GM12878 (cell line): ENCODE data around the gene RAD21L1. TPM values are rescaled to one million over a fixed set of nuclear protein-coding genes. Genes with fewer than 3 reads are reported as not detected.

Source experiments
- ATAC-seq: fragments of 200-7000 bp; cut with Tn5 transposase; 3 replicates; pipeline ENCODE4 v1.9.1; 2020; ENCODE audit warnings: mild to moderate bottlenecking, moderate library complexity
- BruUV-seq: library from RNA; stranded (reverse); fragments of 400-500 nt; replicated peaks from 2 replicates; lab custom pipeline; 2021; lab: Mats Ljungman, UMichigan
- CTCF ChIA-PET: fragments of 300-600 bp; sonication (Branson Sonifier 250); formaldehyde crosslinking; extraction: SDS; loops from one replicate; lab custom pipeline; 2021; ENCODE audit warnings: inconsistent platforms; lab: Yijun Ruan, JAX
- POLR2A ChIA-PET: fragments of 350-600 bp; formaldehyde crosslinking; extraction: SDS; loops from one replicate; lab custom pipeline; 2021; ENCODE audit warnings: inconsistent platforms; lab: Charles Lee
- RAD21 ChIA-PET: fragments of 300-600 bp; sonication (Branson Sonifier 250); formaldehyde crosslinking; loops from one replicate; lab custom pipeline; 2023; ENCODE audit warnings: antibody characterized with exemption; ENCODE audit not compliant: unreplicated experiment; lab: Charles Lee
- SMC1A ChIA-PET: fragments of 300-600 bp; sonication (Branson Sonifier 250); formaldehyde crosslinking; loops from one replicate; lab custom pipeline; 2023; ENCODE audit not compliant: unreplicated experiment, uncharacterized antibody; lab: Charles Lee
- DNase-seq: peaks from one replicate; pipeline ENCODE4 v3.0.0-alpha.2; 2011; ENCODE audit warnings: low read depth, low spot score
- FAIRE-seq: peaks from 3 replicates; lab custom pipeline; 2011; peaks lifted over from hg19 to GRCh38; lab: Jason Lieb, UNC
- H2AFZ ChIP-seq: 2 replicates; pipeline ENCODE4 v1.6.0; 2011; ENCODE audit warnings: low read depth, low read length, control low read depth; ENCODE audit not compliant: control insufficient read depth
- H3K27ac ChIP-seq: 2 replicates; pipeline ENCODE4 v1.5.1; 2011; ENCODE audit warnings: control low read depth; ENCODE audit not compliant: control insufficient read depth, insufficient read depth
- H3K27me3 ChIP-seq, 2 experiments: replicated peaks in 1 of 2; 2 replicates each; pipeline versions ENCODE4 v1.6.0 to v1.6.1; 2011; ENCODE audit warnings: low read length in 1 of 2; ENCODE audit not compliant: control insufficient read depth in 2 of 2, insufficient read depth in 2 of 2
- H3K36me3 ChIP-seq, 2 experiments: 2 replicates each; pipeline ENCODE4 v1.5.1; 2011; ENCODE audit warnings: low read length in 1 of 2; ENCODE audit not compliant: control insufficient read depth in 2 of 2, insufficient read depth in 2 of 2
- H3K4me1 ChIP-seq: 2 replicates; pipeline ENCODE4 v1.6.1; 2011; ENCODE audit warnings: mild to moderate bottlenecking, low read length, moderate library complexity, mixed read lengths; ENCODE audit not compliant: control insufficient read depth, insufficient read depth
- H3K4me2 ChIP-seq: 2 replicates; pipeline ENCODE4 v1.6.0; 2011; ENCODE audit warnings: control low read depth; ENCODE audit not compliant: control insufficient read depth, insufficient read depth
- H3K4me3 ChIP-seq: fragments of 200-600 bp; sonication (generic); 2 replicates; pipeline ENCODE4 v1.5.1; 2016
- H3K79me2 ChIP-seq: 2 replicates; pipeline ENCODE4 v1.6.0; 2011; ENCODE audit warnings: low read length; ENCODE audit not compliant: control insufficient read depth, insufficient read depth
- H3K9ac ChIP-seq: 2 replicates; pipeline ENCODE4 v1.8.0; 2011; ENCODE audit warnings: low read length, control low read depth, mixed read lengths; ENCODE audit not compliant: control insufficient read depth, insufficient read depth
- H3K9me3 ChIP-seq: replicated peaks from 3 replicates; pipeline ENCODE4 v1.5.1; 2011; ENCODE audit warnings: mild to moderate bottlenecking, low read length; ENCODE audit not compliant: control insufficient read depth, insufficient read depth
- H4K20me1 ChIP-seq: 2 replicates; pipeline ENCODE4 v1.6.0; 2011; ENCODE audit not compliant: control insufficient read depth, insufficient read depth
- BCL11A ChIP-seq: IDR thresholded peaks from 2 replicates; pipeline ENCODE4 v1.6.1; 2011; ENCODE audit warnings: low read depth, low read length
- CREB1 ChIP-seq: IDR thresholded peaks from 2 replicates; pipeline ENCODE4 v1.6.1; 2012; ENCODE audit warnings: low read depth, mild to moderate bottlenecking, inconsistent platforms
- JUNB ChIP-seq: IDR thresholded peaks from 2 replicates; pipeline ENCODE4 v1.6.1; 2016; ENCODE audit warnings: antibody characterized with exemption, mild to moderate bottlenecking
- POU2F2 ChIP-seq: IDR thresholded peaks from 3 replicates; pipeline ENCODE4 v1.6.1; 2011; ENCODE audit warnings: low read depth, mild to moderate bottlenecking, low read length, borderline replicate concordance
- RUNX3 ChIP-seq: IDR thresholded peaks from 2 replicates; pipeline ENCODE4 v1.6.1; 2012; ENCODE audit warnings: low read length, inconsistent platforms
- WGBS: methylation state at CpG from one replicate; pipeline ENCODE4 v1.1.6; 2016; ENCODE audit warnings: low lambda C conversion rate; ENCODE audit not compliant: insufficient replicate concordance, insufficient coverage; ENCODE audit errors: missing lambda C conversion rate; 5-methylcytosine and 5-hydroxymethylcytosine counted together
- in situ Hi-C: fragments of 300-500 bp; cut with MboI; formaldehyde crosslinking; loops from 9 replicates; pipeline ENCODE4 v1.14.3; 2018; ENCODE audit warnings: mixed read lengths
- intact Hi-C: fragments of 100-400 bp; cut with micrococcal nuclease; formaldehyde crosslinking; loops from one replicate; pipeline ENCODE4 v1.14.2; 2022; ENCODE audit not compliant: unreplicated experiment
- polyA plus RNA-seq, 11 experiments: library from polyadenylated mRNA; depleted of rRNA in 4 of 11; unstranded in 6 of 11; stranded (reverse) in 5 of 11; fragments of >200 nt; fragmentation: Nextera tagmentation in 4 of 11; fragmentation: Illumina TruSeq in 1 of 11; extraction: Ambion mirVana in 4 of 11; extraction: Trizol in 1 of 11; gene quantifications; 1 replicate in 1 of 11; 2 replicates in 10 of 11; pipeline versions ENCODE4 v1.2.1 to v1.2.3, GENCODE V29; 2011 to 2016; ENCODE audit warnings: inconsistent platforms in 2 of 11, missing spikeins in 2 of 11, low read depth in 1 of 11
- total RNA-seq, 4 experiments: library from RNA; depleted of rRNA in 3 of 4; stranded (reverse); fragments of >200 nt in 3 of 4; fragmentation: Illumina TruSeq in 1 of 4; extraction: Trizol in 1 of 4; gene quantifications; 2 replicates each; pipeline versions ENCODE4 v1.2.1 to v1.2.3, GENCODE V29; 2013 to 2021
- TF ChIP-seq, protein P1 (sequence below): IDR thresholded peaks from 2 replicates; pipeline ENCODE4 v1.6.1; 2012; ENCODE audit warnings: low read depth, low read length, improper control_type of control experiment
- TF ChIP-seq, protein P2 (sequence below): IDR thresholded peaks from 2 replicates; pipeline ENCODE4 v1.6.1; 2012; ENCODE audit warnings: low read length, inconsistent platforms

Gene RAD21L1
- total and polyA plus RNA-seq, 10 of the 15 experiments (the other 5 are each of a cell fraction or from before 2014, with no cell fraction given), result not detected

- TF ChIP-seq, protein P1, sequence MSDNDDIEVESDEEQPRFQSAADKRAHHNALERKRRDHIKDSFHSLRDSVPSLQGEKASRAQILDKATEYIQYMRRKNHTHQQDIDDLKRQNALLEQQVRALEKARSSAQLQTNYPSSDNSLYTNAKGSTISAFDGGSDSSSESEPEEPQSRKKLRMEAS, result no peak
Observed at GRCh38 chr20:1229541-1229940, 3.7 kb downstream of the RAD21L1 start (continued).

DNA sequence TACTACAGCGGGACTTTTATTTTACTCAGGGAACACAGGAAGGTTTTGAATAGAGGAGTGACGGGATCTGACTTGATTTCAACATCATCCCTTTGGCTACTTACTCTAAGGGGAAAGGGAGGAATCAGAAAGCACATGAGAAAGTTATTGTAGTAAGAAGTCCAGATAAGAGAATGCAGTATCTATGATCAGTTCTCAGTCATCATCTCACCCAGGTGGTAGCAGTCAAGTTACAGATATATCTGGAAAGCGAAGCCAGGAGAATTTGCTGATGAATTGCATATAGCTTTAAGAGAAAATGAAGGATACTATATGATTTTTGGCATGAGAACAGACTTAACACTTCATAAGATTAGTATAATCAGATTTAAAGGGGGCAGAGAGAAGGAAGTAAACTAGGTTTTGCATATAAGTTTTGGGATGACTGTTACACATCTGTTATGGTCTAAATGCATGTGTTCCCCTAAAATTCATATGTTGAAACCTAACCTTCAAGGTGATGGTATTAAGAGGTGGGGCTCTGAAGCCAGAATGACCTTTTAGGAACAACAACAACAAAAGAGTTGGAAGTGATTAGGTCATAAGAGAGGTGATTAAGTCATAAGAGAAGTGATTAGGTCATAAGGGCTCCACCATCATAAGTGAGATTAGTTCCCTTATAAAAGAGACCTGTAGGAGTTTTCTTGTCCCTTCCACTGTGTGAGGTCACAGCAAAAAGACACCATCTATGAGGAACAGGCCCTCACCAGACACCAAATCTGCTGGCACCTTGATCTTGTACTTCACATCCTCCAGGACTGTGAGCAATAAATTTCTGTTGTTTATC is 6.7 kb downstream of the RAD21L1 start:
- POLR2A ChIA-PET, result no interaction called here

More for the DNA sequence above, 6.7 kb downstream of the RAD21L1 start:
- ATAC-seq (peak; percentile 57), FAIRE-seq (no peak), DNase-seq (no peak)
- Histone ChIP-seq H3K27me3 (peaks cover 0 to 2% of the 10 kb centered on the region in 2 experiments; a peak in 1 of 4 replicates), H2AFZ (peak overlapping the region; percentile 45), H3K79me2 (no peaks in the 10 kb centered on the region), H3K9ac (no peak overlapping the region), H4K20me1 (no peaks in the 10 kb centered on the region), H3K4me1 (peaks cover 14% of the 10 kb centered on the region; the same call in 1 of the 2 replicates), H3K27ac (no peak overlapping the region), H3K4me2 (peak overlapping the region; percentile 22; the same call in 1 of the 2 replicates), H3K36me3 (no peaks in the 10 kb centered on the region), H3K9me3 (no peaks in the 10 kb centered on the region), H3K4me3 (no peak overlapping the region)
- intact Hi-C loops (no loop called here), in situ Hi-C loops (no loop called here)
- BruUV-seq, result no TSS peak
- CTCF ChIA-PET, result interaction anchor here (1.6 kb wide), 1 partner anchor 275 kb away, joined by 4 read pairs; no protein-coding TSS in a partner anchor
- TF ChIP-seq, protein P2, sequence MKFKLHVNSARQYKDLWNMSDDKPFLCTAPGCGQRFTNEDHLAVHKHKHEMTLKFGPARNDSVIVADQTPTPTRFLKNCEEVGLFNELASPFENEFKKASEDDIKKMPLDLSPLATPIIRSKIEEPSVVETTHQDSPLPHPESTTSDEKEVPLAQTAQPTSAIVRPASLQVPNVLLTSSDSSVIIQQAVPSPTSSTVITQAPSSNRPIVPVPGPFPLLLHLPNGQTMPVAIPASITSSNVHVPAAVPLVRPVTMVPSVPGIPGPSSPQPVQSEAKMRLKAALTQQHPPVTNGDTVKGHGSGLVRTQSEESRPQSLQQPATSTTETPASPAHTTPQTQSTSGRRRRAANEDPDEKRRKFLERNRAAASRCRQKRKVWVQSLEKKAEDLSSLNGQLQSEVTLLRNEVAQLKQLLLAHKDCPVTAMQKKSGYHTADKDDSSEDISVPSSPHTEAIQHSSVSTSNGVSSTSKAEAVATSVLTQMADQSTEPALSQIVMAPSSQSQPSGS, result peak; percentile 43; the same call in 1 of the 2 replicates
- no peak for TF ChIP-seq BCL11A
- TF ChIP-seq JUNB, result peak; percentile 55
- peak; percentile 79 for TF ChIP-seq CREB1
- peak; percentile 59; the same call in 1 of the 3 replicates for TF ChIP-seq POU2F2
- TF ChIP-seq RUNX3, result no peak
- RAD21 ChIA-PET, result no interaction called here
- SMC1A ChIA-PET, result no interaction called here
- 77% methylated on average over 3 of the region's 3 CpGs for WGBS
